HG02759 (cell line): ENCODE data around the gene RBM28.

Experiments
- ATAC-seq: cut with Tn5 transposase; IDR thresholded peaks from one replicate; pipeline ENCODE4 v1.9.1; 2021; ENCODE audit warnings: mild to moderate bottlenecking, moderate library complexity; ENCODE audit not compliant: unreplicated experiment

The RBM28 gene

DNA sequence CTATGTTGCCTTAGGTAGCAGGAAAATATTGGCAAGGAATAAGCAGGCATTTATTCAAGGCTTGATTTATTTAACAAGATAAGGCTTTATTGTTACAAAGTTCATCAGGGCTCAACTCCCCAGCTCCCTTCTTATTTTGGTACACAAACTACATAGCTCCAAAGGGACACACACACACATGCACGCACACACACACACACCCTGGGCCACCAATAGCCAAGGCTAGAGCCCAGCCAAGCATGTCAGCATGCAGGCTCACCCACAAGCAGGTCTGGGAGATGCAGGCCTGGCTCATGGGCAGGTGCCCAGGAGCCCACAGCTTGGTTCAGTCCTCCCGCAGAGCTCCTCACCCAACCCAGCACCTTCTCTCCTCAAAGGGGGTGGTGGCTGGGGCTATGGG lies 79.2 kb downstream of the RBM28 start:
- ATAC-seq = no peak

GRCh38 chr7:128263420-128263819 lies 80.3 kb downstream of the RBM28 start:
- ATAC-seq = no peak

GRCh38 chr7:128262273-128263028 lies 81.3 kb downstream of the RBM28 start:
- ATAC-seq = no peak

DNA sequence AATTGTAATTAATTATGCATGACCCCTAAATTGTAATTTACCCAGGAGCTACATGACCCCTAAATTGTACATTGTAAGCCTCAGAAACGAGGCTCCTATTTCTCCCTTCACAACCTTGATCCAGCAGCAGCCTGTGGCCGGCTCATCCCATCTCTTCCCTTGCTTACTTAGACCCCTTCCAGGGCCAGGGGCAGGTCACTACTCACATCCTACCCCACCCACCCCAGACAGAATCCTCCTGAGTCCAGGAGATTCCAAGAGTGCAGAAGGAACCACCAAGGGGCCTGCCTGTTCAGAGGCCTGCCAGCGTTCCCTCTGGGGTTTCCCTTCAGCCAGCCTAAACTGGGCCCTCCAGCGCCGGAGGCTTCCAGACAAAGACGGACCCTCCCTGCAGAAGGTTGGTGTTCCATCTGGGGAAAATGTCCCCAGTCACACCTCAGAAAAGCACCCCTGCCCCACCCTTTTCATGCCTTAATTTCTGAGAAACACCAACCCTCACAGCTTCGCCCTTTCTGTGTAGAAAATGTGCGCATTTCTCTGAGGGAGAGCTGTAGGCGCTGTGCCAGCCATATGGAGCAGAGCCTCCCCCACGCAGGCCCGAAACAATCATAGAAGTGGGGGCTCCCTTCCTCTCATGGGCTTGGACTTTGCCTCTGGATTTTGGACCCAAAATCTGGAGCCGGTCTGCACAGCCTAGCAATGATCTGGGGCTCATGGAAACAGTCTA lies 83.5 kb downstream of the RBM28 start:
- no peak for ATAC-seq

DNA sequence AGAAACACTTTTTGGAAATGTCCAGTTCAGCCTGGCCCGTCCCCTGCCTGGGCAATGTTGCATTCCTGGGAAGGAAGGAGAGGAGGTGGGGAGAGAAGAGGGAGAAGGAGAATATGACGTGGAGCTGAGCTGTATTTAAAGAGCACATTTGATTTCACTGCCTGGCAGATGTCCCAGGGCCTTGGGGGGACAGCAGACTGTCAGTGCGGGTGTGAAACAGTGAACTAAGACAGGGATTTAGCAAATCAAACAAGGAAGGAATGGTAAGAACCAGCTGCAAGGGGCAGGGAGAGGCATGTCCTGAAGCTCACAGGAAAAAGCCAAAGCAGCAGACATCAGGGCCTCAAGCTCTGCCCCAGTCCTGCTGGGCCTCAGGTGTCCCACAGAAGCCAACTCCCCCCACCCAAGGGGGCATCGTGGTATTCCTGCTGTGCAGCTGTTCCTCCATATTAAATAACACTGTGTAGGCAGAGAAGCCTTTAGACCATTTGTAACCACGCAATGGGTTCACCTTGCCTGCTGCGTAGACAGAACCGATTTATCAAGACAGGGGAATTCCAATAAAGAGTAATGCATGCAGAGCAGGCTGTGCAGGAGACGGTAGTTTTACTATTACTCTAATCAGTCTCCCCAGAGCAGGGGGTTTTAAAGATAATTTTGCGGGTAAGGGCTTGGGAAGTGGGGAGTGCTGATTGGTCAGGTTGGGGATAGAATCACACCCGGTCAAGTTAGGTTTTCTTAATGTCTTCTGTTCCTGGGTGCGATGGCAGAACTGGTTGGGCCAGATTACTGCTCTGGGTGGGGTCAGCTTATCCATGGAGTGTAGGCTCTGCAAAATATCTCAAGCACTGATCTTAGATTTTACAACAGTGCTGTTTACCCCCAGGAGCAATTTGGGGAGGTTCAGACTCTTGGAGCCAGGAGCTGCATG lies 84.3 kb downstream of the RBM28 start:
- no peak for ATAC-seq

- no peak for ATAC-seq
Measured at GRCh38 chr7:128257458-128257857, 86.2 kb downstream of the RBM28 start.

DNA sequence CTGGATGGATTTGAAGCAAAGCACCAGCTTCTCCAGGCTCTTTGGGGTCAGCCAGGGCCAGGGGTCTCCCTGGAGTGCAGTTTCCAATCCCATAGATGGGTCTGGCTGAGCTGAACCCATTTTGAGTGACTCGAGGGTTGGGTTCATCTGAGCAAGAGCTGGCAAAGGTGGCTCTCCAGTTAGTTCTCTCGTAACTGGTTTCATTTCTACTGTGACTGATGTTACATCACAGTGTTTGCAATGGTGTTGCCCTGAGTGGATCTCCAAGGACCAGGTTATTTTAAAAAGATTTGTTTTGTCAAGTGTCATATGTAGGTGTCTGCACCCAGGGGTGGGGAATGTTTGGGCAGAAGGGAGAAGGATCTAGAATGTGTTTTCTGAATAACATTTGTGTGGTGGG lies 88.4 kb downstream of the RBM28 start:
- ATAC-seq = no peak

DNA sequence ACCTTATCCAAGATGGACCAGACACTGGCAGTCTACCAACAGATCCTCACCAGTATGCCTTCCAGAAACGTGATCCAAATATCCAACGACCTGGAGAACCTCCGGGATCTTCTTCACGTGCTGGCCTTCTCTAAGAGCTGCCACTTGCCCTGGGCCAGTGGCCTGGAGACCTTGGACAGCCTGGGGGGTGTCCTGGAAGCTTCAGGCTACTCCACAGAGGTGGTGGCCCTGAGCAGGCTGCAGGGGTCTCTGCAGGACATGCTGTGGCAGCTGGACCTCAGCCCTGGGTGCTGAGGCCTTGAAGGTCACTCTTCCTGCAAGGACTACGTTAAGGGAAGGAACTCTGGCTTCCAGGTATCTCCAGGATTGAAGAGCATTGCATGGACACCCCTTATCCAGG lies 89.2 kb downstream of the RBM28 start:
- ATAC-seq = no peak

DNA sequence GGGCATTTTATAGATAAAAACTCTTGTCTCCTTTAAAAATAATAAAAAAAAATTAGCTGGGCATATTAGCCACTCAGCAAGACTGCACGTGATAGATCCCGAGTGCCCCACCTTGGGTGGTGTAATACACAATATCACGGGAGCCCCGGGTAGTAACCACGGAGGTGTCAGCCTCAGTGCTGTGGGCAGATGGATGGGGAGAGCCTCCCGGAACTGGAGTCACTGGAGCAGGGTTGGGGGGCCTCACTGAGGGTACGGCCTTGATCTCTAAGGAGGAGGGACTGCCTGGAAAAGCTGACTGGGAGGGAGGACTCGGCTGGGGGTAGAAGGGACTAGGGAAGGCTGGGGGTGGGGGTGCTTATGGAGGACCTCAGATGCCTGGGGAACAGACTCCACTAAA lies 90.0 kb downstream of the RBM28 start:
- no peak for ATAC-seq

GRCh38 chr7:128251337-128251736 lies 92.4 kb downstream of the RBM28 start:
- ATAC-seq = no peak
